CD4-positive, alpha-beta T cell treated with Interleukin-6 for 4 hours (primary cell): ENCODE results near the gene ACBD7.

Experiments
- DNase-seq: peaks from one replicate; pipeline ENCODE4 v3.0.0-alpha.2; 2020; ENCODE audit warnings: mixed read lengths

The ACBD7 gene

GRCh38 chr10:15088428-15089261 lies at the start of gene ACBD7:
Gene ACBD7, minus strand, starts transcription at chr10:15088776. Its CDS starts 48 bp downstream, at chr10:15088728.
- DNase-seq: peak; percentile 81

- DNase-seq: no peak
Measured at GRCh38 chr10:15137636-15138035, 49.1 kb upstream of the ACBD7 start.

- no peak for DNase-seq
Measured at GRCh38 chr10:15137036-15137359, 48.4 kb upstream of the ACBD7 start.

GRCh38 chr10:15136129-15137035 lies 47.8 kb upstream of the ACBD7 start:
- DNase-seq: no peak

GRCh38 chr10:15131330-15131729 lies 42.8 kb upstream of the ACBD7 start:
- no peak for DNase-seq

GRCh38 chr10:15124908-15125307 lies 36.3 kb upstream of the ACBD7 start:
- DNase-seq: no peak

- no peak for DNase-seq
Measured at GRCh38 chr10:15124190-15124589, 35.6 kb upstream of the ACBD7 start.

GRCh38 chr10:15123749-15124184 lies 35.2 kb upstream of the ACBD7 start:
- no peak for DNase-seq

GRCh38 chr10:15122477-15123030 lies 34.0 kb upstream of the ACBD7 start:
- no peak for DNase-seq

GRCh38 chr10:15121707-15122106 lies 33.1 kb upstream of the ACBD7 start:
- no peak for DNase-seq

GRCh38 chr10:15120523-15120922 lies 31.9 kb upstream of the ACBD7 start:
- no peak for DNase-seq

GRCh38 chr10:15118615-15119014 lies 30.0 kb upstream of the ACBD7 start:
- DNase-seq: no peak

- no peak for DNase-seq
Measured at GRCh38 chr10:15116225-15116624, 27.6 kb upstream of the ACBD7 start.

- DNase-seq: no peak
Measured at GRCh38 chr10:15113766-15114165, 25.2 kb upstream of the ACBD7 start.

GRCh38 chr10:15112657-15113056 lies 24.1 kb upstream of the ACBD7 start:
- DNase-seq: no peak

- DNase-seq: peak; percentile 75
Measured at GRCh38 chr10:15106352-15107013, 17.9 kb upstream of the ACBD7 start.

- no peak for DNase-seq
Measured at GRCh38 chr10:15103513-15103912, 14.9 kb upstream of the ACBD7 start.

- DNase-seq: no peak
Measured at GRCh38 chr10:15099886-15100285, 11.3 kb upstream of the ACBD7 start.

- peak; percentile 94 for DNase-seq
Measured at GRCh38 chr10:15097011-15097812, 8.6 kb upstream of the ACBD7 start, which contains the start of gene RPP38. Gene RPP38, plus strand, starts transcription at chr10:15097355. Its CDS starts 5,960 bp downstream, at chr10:15103315.

GRCh38 chr10:15096661-15097010 lies 8.1 kb upstream of the ACBD7 start:
- DNase-seq: no peak

GRCh38 chr10:15092855-15093408 lies 4.4 kb upstream of the ACBD7 start:
- no peak for DNase-seq

GRCh38 chr10:15091418-15091817 lies 2.8 kb upstream of the ACBD7 start:
- no peak for DNase-seq
